HCT116 (cell line): ENCODE results near the gene HDGF. TPM values are rescaled to one million over a fixed set of nuclear protein-coding genes. Genes with fewer than 3 reads are reported as not detected.

Experiments used
- ATAC-seq: fragments of 200-7000 bp; cut with Tn5 transposase; 2 replicates; pipeline ENCODE4 v1.9.1; 2020; ENCODE audit warnings: mild to moderate bottlenecking, moderate library complexity
- BruUV-seq: library from RNA; stranded (reverse); fragments of 400-500 nt; replicated peaks from 2 replicates; lab custom pipeline; 2021; lab: Mats Ljungman, UMichigan
- CTCF ChIA-PET: fragments of 300-600 bp; sonication (Branson Sonifier 250); formaldehyde crosslinking; loops from one replicate; lab custom pipeline; 2021; ENCODE audit warnings: antibody characterized with exemption; lab: Charles Lee
- POLR2A ChIA-PET: fragments of 300-600, 350-600 bp; sonication (Branson Sonifier 250); formaldehyde crosslinking; loops from one replicate; lab custom pipeline; 2021; ENCODE audit warnings: antibody characterized with exemption; lab: Charles Lee
- RAD21 ChIA-PET, 2 experiments: fragments of 300-600 bp; sonication (Branson Sonifier 250); formaldehyde crosslinking; loops; one replicate each; lab custom pipeline; 2023; ENCODE audit warnings: low total read pairs in 2 of 2; ENCODE audit not compliant: uncharacterized antibody in 2 of 2, unreplicated experiment in 2 of 2, low non-redundant PET in 1 of 2; lab: Charles Lee
- DNase-seq: peaks from one replicate; pipeline ENCODE4 v3.0.0-alpha.2; 2010; ENCODE audit warnings: low read depth, low spot score
- H2AFZ ChIP-seq: fragments of 200-600 bp; shearing (Covaris generic), sonication (generic); 2 replicates; pipeline ENCODE4 v1.6.1; 2017; ENCODE audit warnings: low read depth, mixed run types, mixed read lengths, antibody characterized with exemption, low read length; ENCODE audit not compliant: poor library complexity, severe bottlenecking
- H3K27ac ChIP-seq: 2 replicates; pipeline ENCODE4 v1.5.1; 2012; ENCODE audit warnings: low read depth, low read length
- H3K27me3 ChIP-seq: fragments of 200-600 bp; sonication (generic); 2 replicates; pipeline ENCODE4 v1.6.1; 2016; ENCODE audit warnings: mixed run types, low read length, mixed read lengths; ENCODE audit not compliant: insufficient read depth
- H3K36me3 ChIP-seq, 2 experiments: fragments of 200-500 bp in 1 of 2; fragments of 200-600 bp in 1 of 2; sonication (Bioruptor generic) in 1 of 2; sonication (generic) in 1 of 2; 2 replicates each; pipeline versions ENCODE4 v1.5.1 to v1.6.1; 2014 to 2016; ENCODE audit warnings: low read length in 2 of 2, inconsistent platforms in 1 of 2, mixed read lengths in 1 of 2, mixed run types in 1 of 2; ENCODE audit not compliant: insufficient read depth in 2 of 2, control insufficient read depth in 1 of 2
- H3K4me1 ChIP-seq, 2 experiments: fragments of 200-600 bp in 1 of 2; sonication (generic) in 1 of 2; 2 replicates each; pipeline versions ENCODE4 v1.5.1 to v1.6.1; 2012 to 2017; ENCODE audit warnings: low read length in 2 of 2, inconsistent platforms in 1 of 2, mild to moderate bottlenecking in 1 of 2, mixed read lengths in 1 of 2, mixed run types in 1 of 2, moderate library complexity in 1 of 2; ENCODE audit not compliant: insufficient read depth in 2 of 2, control insufficient read depth in 1 of 2
- H3K4me2 ChIP-seq: fragments of 200-600 bp; sonication (generic); 2 replicates; pipeline ENCODE4 v1.6.1; 2017; ENCODE audit warnings: mixed run types, low read length, mixed read lengths
- H3K4me3 ChIP-seq, 2 experiments: fragments of 200-600 bp in 1 of 2; sonication (generic) in 1 of 2; replicated peaks in 1 of 2; 2 replicates each; pipeline ENCODE4 v1.5.1; 2011 to 2016; ENCODE audit warnings: low read length in 2 of 2, control low read depth in 1 of 2, low read depth in 1 of 2, mild to moderate bottlenecking in 1 of 2, mixed read lengths in 1 of 2, mixed run types in 1 of 2
- H3K79me2 ChIP-seq: fragments of 200-600 bp; sonication (generic); 2 replicates; pipeline ENCODE4 v1.6.1; 2017; ENCODE audit warnings: mild to moderate bottlenecking, mixed run types, low read length, moderate library complexity, mixed read lengths; ENCODE audit not compliant: insufficient read depth
- H3K9ac ChIP-seq: fragments of 200-600 bp; sonication (generic); 2 replicates; pipeline ENCODE4 v1.6.1; 2016; ENCODE audit warnings: low read length, mixed read lengths
- H3K9me2 ChIP-seq: fragments of 200-600 bp; sonication (generic), shearing (Covaris generic); 2 replicates; pipeline ENCODE4 v1.6.1; 2017; ENCODE audit warnings: mixed run types, mild to moderate bottlenecking, moderate library complexity; ENCODE audit not compliant: insufficient read depth
- H3K9me3 ChIP-seq, 2 experiments: fragments of 200-500 bp in 1 of 2; fragments of 200-600 bp in 1 of 2; sonication (Bioruptor generic) in 1 of 2; sonication (generic) in 1 of 2; 2 replicates each; pipeline ENCODE4 v1.6.1; 2014 to 2017; ENCODE audit warnings: low read length in 2 of 2, mixed read lengths in 2 of 2, inconsistent platforms in 1 of 2, low read depth in 1 of 2, mild to moderate bottlenecking in 1 of 2, mixed run types in 1 of 2, moderate library complexity in 1 of 2; ENCODE audit not compliant: control insufficient read depth in 1 of 2, insufficient read depth in 1 of 2
- H4K20me1 ChIP-seq: fragments of 200-600 bp; sonication (generic), shearing (Covaris generic); 2 replicates; pipeline ENCODE4 v1.6.1; 2017; ENCODE audit warnings: mixed run types, mild to moderate bottlenecking, moderate library complexity; ENCODE audit not compliant: insufficient read depth
- CBX3 ChIP-seq: IDR thresholded peaks from 2 replicates; pipeline ENCODE4 v1.6.1; 2012; ENCODE audit warnings: low read depth
- CEBPB ChIP-seq: IDR thresholded peaks from 2 replicates; pipeline ENCODE4 v1.6.1; 2012; ENCODE audit warnings: low read depth
- ELF1 ChIP-seq: IDR thresholded peaks from 2 replicates; pipeline ENCODE4 v1.6.1; 2012; ENCODE audit warnings: low read depth, borderline replicate concordance
- EZH2 ChIP-seq: fragments of 200-600 bp; sonication (generic); IDR thresholded peaks from 2 replicates; pipeline ENCODE4 v1.6.1; 2017; ENCODE audit warnings: antibody characterized with exemption, mixed run types
- EZH2phosphoT487 ChIP-seq: fragments of 200-600 bp; IDR thresholded peaks from 2 replicates; pipeline ENCODE4 v1.6.1; 2018; ENCODE audit warnings: antibody characterized with exemption, borderline replicate concordance
- FOSL1 ChIP-seq: IDR thresholded peaks from 2 replicates; pipeline ENCODE4 v1.6.1; 2012; ENCODE audit warnings: low read depth
- MAX ChIP-seq: IDR thresholded peaks from 2 replicates; pipeline ENCODE4 v1.6.1; 2012
- POLR2AphosphoS5 ChIP-seq: IDR thresholded peaks from 2 replicates; pipeline ENCODE4 v1.6.1; 2011; ENCODE audit warnings: mild to moderate bottlenecking, low read depth, low read length, moderate library complexity
- SIN3A ChIP-seq: IDR thresholded peaks from 2 replicates; pipeline ENCODE4 v1.6.1; 2012; ENCODE audit warnings: low read depth
- SP1 ChIP-seq: IDR thresholded peaks from 2 replicates; pipeline ENCODE4 v1.6.1; 2012; ENCODE audit warnings: low read depth
- SRF ChIP-seq: IDR thresholded peaks from 2 replicates; pipeline ENCODE4 v1.6.1; 2012; ENCODE audit warnings: low read depth
- TCF7L2 ChIP-seq: IDR thresholded peaks from 2 replicates; pipeline ENCODE4 v1.7.0; 2011; ENCODE audit warnings: borderline replicate concordance, inconsistent platforms; ENCODE audit not compliant: insufficient read depth, insufficient read length; ENCODE audit errors: extremely low read depth
- ZNF274 ChIP-seq: fragments of 200-500 bp; sonication (Bioruptor generic); IDR thresholded peaks from 2 replicates; pipeline ENCODE4 v1.6.1; 2014; ENCODE audit warnings: mild to moderate bottlenecking, low read depth, low read length, inconsistent platforms
- intact Hi-C: fragments of 100-400 bp; cut with micrococcal nuclease; formaldehyde crosslinking; loops from 2 replicates; pipeline ENCODE4 v1.10.0; 2022
- total RNA-seq: library from RNA; stranded (reverse); gene quantifications from one replicate; pipeline ENCODE4 v1.2.1, GENCODE V29; 2021; ENCODE audit not compliant: unreplicated experiment

Gene HDGF
- total RNA-seq, 1 experiment from 2014 or later, result 304 TPM

GRCh38 chr1:156721131-156721530 is 30.3 kb downstream of the HDGF start:
- ATAC-seq, result no peak
- TF ChIP-seq CEBPB (no peak), EZH2 (no peak), ZNF274 (no peak), FOSL1 (no peak)
- TF ChIP-seq, all 23 proteins: peak for 0
- Histone ChIP-seq H3K27ac (no peak overlapping the region), H3K4me3 (no peak overlapping the region), H3K36me3 (peaks cover 29 to 45% of the 10 kb centered on the region in 2 experiments), H2AFZ (no peak overlapping the region), H3K9me3 (no peaks in the 10 kb centered on the region), H3K4me1 (peaks cover 9 to 11% of the 10 kb centered on the region in 2 experiments), H3K4me2 (no peak overlapping the region), H4K20me1 (peaks cover 22% of the 10 kb centered on the region; the same call in 1 of the 2 replicates), H3K9ac (no peak overlapping the region), H3K9me2 (no peaks in the 10 kb centered on the region), H3K27me3 (no peaks in the 10 kb centered on the region), H3K79me2 (peaks cover 58% of the 10 kb centered on the region)
- POLR2A ChIA-PET, result interaction anchor here (0.8 to 0.9 kb wide), 2 partner anchors 15 to 34 kb away, joined by 3 read pairs; partner anchors contain the start of gene CRABP2
- CTCF ChIA-PET, result interaction anchor here (1.4 to 10.8 kb wide), 4 partner anchors 9 to 94 kb away, joined by 3 to 508 read pairs (median 5); no protein-coding TSS in a partner anchor
- no TSS peak for BruUV-seq
- no peak for DNase-seq
- RAD21 ChIA-PET, result no interaction called here
- intact Hi-C loops, result no loop called here

GRCh38 chr1:156717351-156717750 is 34.1 kb downstream of the HDGF start:
- TF ChIP-seq ELF1, result no peak
- no peak for TF ChIP-seq SIN3A
- TF ChIP-seq SP1, result no peak
- no peak for TF ChIP-seq CBX3
- no peak for TF ChIP-seq EZH2phosphoT487
- no peak for TF ChIP-seq MAX
- TF ChIP-seq POLR2AphosphoS5, result no peak
- no peak for TF ChIP-seq SRF
- TF ChIP-seq TCF7L2, result no peak
- TF ChIP-seq EZH2, result no peak
- H3K36me3 ChIP-seq, result peaks cover 10 to 12% of the 10 kb centered on the region in 2 experiments; a peak in 2 of 4 replicates
- BruUV-seq, result no TSS peak
- no peak overlapping the region for H3K9ac ChIP-seq
- intact Hi-C loops, result no loop called here
- no peaks in the 10 kb centered on the region for H3K9me2 ChIP-seq
- H3K9me3 ChIP-seq, result no peaks in the 10 kb centered on the region
- no peak for ATAC-seq
- H3K4me3 ChIP-seq, result no peak overlapping the region
- H2AFZ ChIP-seq, result no peak overlapping the region
- POLR2A ChIA-PET, result interaction anchor here (0.6 kb wide), 1 partner anchor 40 kb away, joined by 3 read pairs; the partner anchor contains the start of gene NES
- DNase-seq, result no peak
- 0 out of 2 replicates have a peak, but pooled peaks cover 6% of the 10 kb centered on the region for H4K20me1 ChIP-seq
- H3K27me3 ChIP-seq, result no peaks in the 10 kb centered on the region
- no peak overlapping the region for H3K4me2 ChIP-seq
- H3K27ac ChIP-seq, result no peak overlapping the region
- H3K4me1 ChIP-seq, result peaks cover 26 to 29% of the 10 kb centered on the region in 2 experiments
- CTCF ChIA-PET, result interaction anchor here (1.3 to 3.8 kb wide), 2 partner anchors 9 to 11 kb away, joined by 3 to 20 read pairs; partner anchors contain the start of genes ISG20L2 and METTL25B
- RAD21 ChIA-PET, result no interaction called here
- peaks cover 22% of the 10 kb centered on the region for H3K79me2 ChIP-seq
